HL-60 (cell line): ENCODE measurements around the gene EXOC7.

Experiments
- CTCF ChIP-seq: IDR thresholded peaks from one replicate; pipeline ENCODE4 v1.5.1; 2011; ENCODE audit warnings: low read length, control low read depth, inconsistent platforms; ENCODE audit not compliant: insufficient read depth
- GABPA ChIP-seq: IDR thresholded peaks from 2 replicates; pipeline ENCODE4 v1.6.1; 2012; ENCODE audit warnings: low read depth
- POLR2AphosphoS5 ChIP-seq: IDR thresholded peaks from 2 replicates; pipeline ENCODE4 v1.6.1; 2012; ENCODE audit warnings: low read depth

- TF ChIP-seq CTCF (no peak), GABPA (peak; percentile 65), POLR2AphosphoS5 (peak; percentile 97)
Measured at GRCh38 chr17:76103274-76104139, at the start of gene EXOC7.
